HepG2 (cell line): Measurements from ENCODE around the gene MED25. TPM values are rescaled to one million over a fixed set of nuclear protein-coding genes. Genes with fewer than 3 reads are reported as not detected.

Source experiments
- AKNA ChIP-seq: sonication (generic); formaldehyde crosslinking; IDR thresholded peaks from 2 replicates; pipeline ENCODE4 v1.4.0; 2020; ENCODE audit warnings: missing genetic modification reagents, borderline replicate concordance
- CAMTA2 ChIP-seq: sonication (generic); formaldehyde crosslinking; IDR thresholded peaks from 2 replicates; pipeline ENCODE4 v1.4.0; 2020; ENCODE audit warnings: mild to moderate bottlenecking, missing genetic modification reagents, borderline replicate concordance
- DNMT1 ChIP-seq: sonication (generic); formaldehyde crosslinking; IDR thresholded peaks from 2 replicates; pipeline ENCODE4 v1.5.1; 2020; ENCODE audit warnings: mild to moderate bottlenecking, missing genetic modification reagents
- DPF2 ChIP-seq: sonication (generic); formaldehyde crosslinking; IDR thresholded peaks from 2 replicates; pipeline ENCODE4 v1.4.0; 2020; ENCODE audit warnings: mild to moderate bottlenecking, low read depth, missing genetic modification reagents, borderline replicate concordance
- FOXO4 ChIP-seq: sonication (generic); formaldehyde crosslinking; conservative IDR thresholded peaks from 2 replicates; pipeline ENCODE4 v1.8.1; 2023; ENCODE audit warnings: missing genetic modification reagents
- HDAC2 ChIP-seq: sonication (generic); formaldehyde crosslinking; IDR thresholded peaks from 2 replicates; pipeline ENCODE4 v1.4.0; 2020; ENCODE audit warnings: missing genetic modification reagents
- HOXA7 ChIP-seq: sonication (generic); formaldehyde crosslinking; IDR thresholded peaks from 2 replicates; pipeline ENCODE4 v1.8.1; 2022; ENCODE audit warnings: mild to moderate bottlenecking, missing genetic modification reagents, moderate library complexity
- IRF1 ChIP-seq: sonication (generic); formaldehyde crosslinking; IDR thresholded peaks from 2 replicates; pipeline ENCODE4 v1.4.0; 2020; ENCODE audit warnings: low read depth, mild to moderate bottlenecking, missing genetic modification reagents
- NFKB2 ChIP-seq: sonication (generic); formaldehyde crosslinking; IDR thresholded peaks from 2 replicates; pipeline ENCODE4 v1.4.0; 2020; ENCODE audit warnings: missing genetic modification reagents, borderline replicate concordance
- RBAK ChIP-seq: sonication (generic); formaldehyde crosslinking; IDR thresholded peaks from 2 replicates; pipeline ENCODE4 v1.5.1; 2020; ENCODE audit warnings: mild to moderate bottlenecking, missing genetic modification reagents
- REL ChIP-seq: sonication (generic); formaldehyde crosslinking; conservative IDR thresholded peaks from 2 replicates; pipeline ENCODE4 v1.8.0; 2022; ENCODE audit warnings: mild to moderate bottlenecking, missing genetic modification reagents, moderate library complexity
- SMAD3 ChIP-seq: sonication (generic); formaldehyde crosslinking; IDR thresholded peaks from 2 replicates; pipeline ENCODE4 v1.4.0; 2020; ENCODE audit warnings: missing genetic modification reagents
- SRSF4 ChIP-seq: fragments of 200-400 bp; formaldehyde crosslinking; IDR thresholded peaks from one replicate; pipeline ENCODE4 v1.6.1; 2018; ENCODE audit warnings: mild to moderate bottlenecking, low read depth, low read length, moderate library complexity; ENCODE audit not compliant: poor library complexity, severe bottlenecking
- TSC22D2 ChIP-seq: sonication (generic); formaldehyde crosslinking; IDR thresholded peaks from 2 replicates; pipeline ENCODE4 v1.5.1; 2020; ENCODE audit warnings: missing genetic modification reagents, mild to moderate bottlenecking, borderline replicate concordance
- ZBTB20 ChIP-seq: sonication (generic); formaldehyde crosslinking; IDR thresholded peaks from 2 replicates; pipeline ENCODE4 v1.8.1; 2023; ENCODE audit warnings: missing genetic modification reagents, low read depth, mild to moderate bottlenecking, borderline replicate concordance
- ZNF224 ChIP-seq: sonication (generic); formaldehyde crosslinking; IDR thresholded peaks from 2 replicates; pipeline ENCODE4 v1.5.0; 2020; ENCODE audit warnings: mild to moderate bottlenecking, missing genetic modification reagents
- ZNF251 ChIP-seq: sonication (generic); formaldehyde crosslinking; IDR thresholded peaks from 2 replicates; pipeline ENCODE4 v1.9.0; 2021; ENCODE audit warnings: mild to moderate bottlenecking, missing genetic modification reagents
- ZNF552 ChIP-seq: sonication (generic); formaldehyde crosslinking; IDR thresholded peaks from 2 replicates; pipeline ENCODE4 v1.9.0; 2022; ENCODE audit warnings: missing genetic modification reagents, mild to moderate bottlenecking, borderline replicate concordance
- ZNF570 ChIP-seq: sonication (generic); formaldehyde crosslinking; IDR thresholded peaks from 2 replicates; pipeline ENCODE4 v1.4.0; 2020; ENCODE audit warnings: mild to moderate bottlenecking, missing genetic modification reagents, borderline replicate concordance
- ZNF577 ChIP-seq: sonication (generic); formaldehyde crosslinking; IDR thresholded peaks from 2 replicates; pipeline ENCODE4 v1.4.0; 2020; ENCODE audit warnings: mild to moderate bottlenecking, low read depth, missing genetic modification reagents, borderline replicate concordance
- ZNF589 ChIP-seq: sonication (generic); formaldehyde crosslinking; conservative IDR thresholded peaks from 2 replicates; pipeline ENCODE4 v1.8.0; 2022; ENCODE audit warnings: mild to moderate bottlenecking, moderate library complexity, missing genetic modification reagents
- ZNF678 ChIP-seq: sonication (generic); formaldehyde crosslinking; IDR thresholded peaks from 2 replicates; pipeline ENCODE4 v1.4.0; 2020; ENCODE audit warnings: mild to moderate bottlenecking, missing genetic modification reagents
- polyA plus RNA-seq, 8 experiments: library from polyadenylated mRNA; depleted of rRNA in 3 of 8; stranded (reverse) in 7 of 8; unstranded in 1 of 8; fragments of >200 nt; fragmentation: Illumina TruSeq in 4 of 8; extraction: Trizol in 4 of 8; gene quantifications; 2 replicates each; pipeline versions ENCODE4 v1.2.1 to v1.2.3, GENCODE V29; 2011 to 2016; ENCODE audit warnings: low read depth in 4 of 8, missing spikeins in 1 of 8, mixed read lengths in 1 of 8; ENCODE audit not compliant: insufficient read depth in 1 of 8
- total RNA-seq, 5 experiments: library from RNA; depleted of rRNA; stranded (reverse); fragments of >200 nt; fragmentation: Illumina TruSeq; extraction: Trizol; gene quantifications; 2 replicates each; pipeline ENCODE4 v1.2.3, GENCODE V29; 2016; ENCODE audit warnings: low read depth in 1 of 5

MED25 gene
- total and polyA plus RNA-seq, 2 of the 13 experiments (the other 11 are each of a cell fraction or from before 2014, with no cell fraction given): 11.1 to 15.1 TPM

- TF ChIP-seq AKNA (CRISPR knock-in tag) (no peak), DNMT1 (no peak), ZNF224 (0 out of 2 replicates have a peak, but pooled peaks have one; percentile 14), CAMTA2 (CRISPR knock-in tag) (peak; percentile 75; the same call in 1 of the 2 replicates), SRSF4 (no peak), NFKB2 (CRISPR knock-in tag) (peak; percentile 34; the same call in 1 of the 2 replicates), ZNF552 (CRISPR knock-in tag) (peak; percentile 91; the same call in 1 of the 2 replicates), TSC22D2 (CRISPR knock-in tag) (0 out of 2 replicates have a peak, but pooled peaks have one; percentile 37), ZNF678 (CRISPR knock-in tag) (0 out of 2 replicates have a peak, but pooled peaks have one; percentile 24), ZBTB20 (CRISPR knock-in tag) (no peak), HDAC2 (CRISPR knock-in tag) (peak; percentile 64), HOXA7 (CRISPR knock-in tag) (no peak), FOXO4 (no peak), ZNF251 (CRISPR knock-in tag) (no peak), IRF1 (CRISPR knock-in tag) (no peak), ZNF570 (CRISPR knock-in tag) (no peak), ZNF589 (CRISPR knock-in tag) (no peak; the same call in 1 of the 2 replicates), REL (CRISPR knock-in tag) (peak; percentile 79; the same call in 1 of the 2 replicates), DPF2 (CRISPR knock-in tag) (no peak), RBAK (no peak), SMAD3 (CRISPR knock-in tag) (no peak; the same call in 1 of the 2 replicates), ZNF577 (CRISPR knock-in tag) (0 out of 2 replicates have a peak, but pooled peaks have one; percentile 70)
These were observed 49.1 kb downstream of the MED25 start, which contains the start of gene PNKP (continued) for GRCh38 chr19:49866933-49867782.
